Dedifferentiated amniotic fluid mesenchymal stem cell (primary cell): ENCODE data around the gene SURF2.

Experiments
- DNase-seq: peaks from one replicate; pipeline ENCODE4 v3.0.0-alpha.2; 2016; ENCODE audit errors: extremely low spot score

Gene SURF2

DNA sequence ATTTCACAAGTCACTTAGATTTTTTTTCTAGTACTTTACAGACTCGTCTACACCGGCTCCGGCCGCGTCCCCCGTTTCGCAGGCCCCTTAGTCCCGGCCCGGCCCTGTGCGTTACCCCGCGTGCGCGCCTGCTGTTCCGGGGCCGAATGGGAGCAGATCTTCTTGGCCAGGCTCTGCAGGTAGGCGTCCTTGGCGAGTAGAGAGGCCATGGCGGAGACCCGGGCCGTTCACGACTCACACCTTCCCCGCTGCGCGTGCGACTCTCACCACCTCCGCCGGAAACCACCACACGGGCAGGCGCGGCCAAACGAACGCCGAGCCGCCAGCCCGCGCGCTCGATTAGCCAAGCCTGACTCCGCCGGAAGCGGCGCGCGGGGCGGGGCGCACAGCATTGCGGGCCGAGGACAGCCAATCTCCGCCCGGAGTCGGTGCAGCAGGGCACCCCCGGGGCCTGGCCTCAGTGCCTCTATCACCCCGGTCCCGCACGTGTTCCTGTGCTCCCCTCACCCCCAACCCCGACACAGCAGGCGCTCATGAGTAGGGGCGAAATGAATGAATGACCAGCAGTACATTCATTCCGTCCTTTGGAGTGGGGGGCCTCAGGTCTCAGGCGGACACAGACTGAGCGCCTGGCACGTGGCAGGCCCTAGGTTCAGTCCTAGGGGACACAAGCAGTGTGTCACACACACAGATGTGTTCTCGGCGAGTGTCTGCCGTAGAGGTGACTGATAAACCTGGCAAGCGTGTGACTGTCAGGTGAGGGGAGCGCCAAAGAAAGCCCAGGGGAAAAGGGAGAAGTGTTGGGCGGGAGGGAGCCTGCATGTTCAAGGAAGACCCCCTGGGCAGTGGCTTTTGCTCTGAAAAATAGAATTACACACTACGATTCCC, 20.2 kb upstream of the SURF2 start, which contains the start of gene SURF6:
TSS of gene SURF6 (minus strand) at position 265 of the 888 bp plus-strand sequence. CDS start at position 209, 56 bp downstream.
- peak; percentile 85 for DNase-seq

DNA sequence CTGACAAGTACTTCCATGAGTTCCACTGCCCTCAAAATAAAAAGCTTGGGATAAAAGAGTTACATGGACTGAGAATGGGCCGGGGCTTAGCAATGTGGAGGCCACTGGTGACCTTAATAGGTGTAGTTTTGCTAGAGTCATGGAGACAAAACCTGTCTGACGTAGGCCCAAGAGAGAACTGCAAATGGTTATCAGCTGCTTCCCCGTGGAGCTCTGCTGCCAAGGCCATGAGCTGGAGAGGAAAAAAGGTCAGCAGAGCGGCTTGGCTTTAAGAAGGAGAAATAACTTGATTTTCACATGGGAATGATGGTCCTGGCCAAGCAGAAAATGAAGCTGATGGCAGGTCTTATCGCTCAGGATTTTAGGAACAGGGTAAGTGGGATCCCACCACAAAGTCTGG, 16.7 kb upstream of the SURF2 start:
- no peak for DNase-seq

DNA sequence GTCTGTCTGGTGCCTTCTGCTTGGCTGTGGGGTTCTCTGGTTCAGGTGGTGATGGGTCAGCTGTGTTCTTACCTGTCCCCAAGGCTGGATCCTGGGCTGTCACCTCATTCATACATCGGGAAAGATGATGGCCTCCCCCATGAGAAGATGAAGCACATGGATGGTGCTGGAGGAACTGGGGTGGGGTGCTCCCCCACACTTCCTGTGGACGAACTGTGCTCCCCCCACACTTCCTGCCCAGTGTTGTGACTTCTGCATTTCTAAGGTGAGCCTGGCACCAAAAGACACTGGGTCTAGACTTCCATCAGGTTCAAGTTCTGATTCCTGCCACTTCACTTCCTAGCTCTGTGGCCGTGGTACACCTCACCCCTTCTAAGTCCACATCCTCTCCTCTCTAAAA, 16.1 kb upstream of the SURF2 start:
- no peak for DNase-seq

DNA sequence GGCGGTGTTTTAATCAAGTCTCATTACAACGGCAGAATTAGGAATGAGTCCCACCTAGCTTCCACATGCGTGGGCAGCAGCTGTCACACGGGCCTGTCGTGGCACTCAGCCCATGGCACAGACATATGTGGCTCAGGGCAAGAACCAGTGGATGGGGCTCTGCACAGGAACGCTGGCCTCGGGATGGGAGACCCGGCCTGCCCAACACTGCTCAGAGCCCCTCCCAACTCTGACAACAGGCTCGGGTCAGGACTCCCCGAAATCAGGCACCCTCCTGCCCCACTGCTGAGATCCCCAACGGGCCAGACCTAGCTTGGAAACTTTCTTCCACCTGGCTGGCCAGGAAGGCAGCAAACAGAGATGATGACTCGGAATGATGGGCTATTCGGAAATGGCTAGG, 15.4 kb upstream of the SURF2 start:
- DNase-seq = no peak

DNA sequence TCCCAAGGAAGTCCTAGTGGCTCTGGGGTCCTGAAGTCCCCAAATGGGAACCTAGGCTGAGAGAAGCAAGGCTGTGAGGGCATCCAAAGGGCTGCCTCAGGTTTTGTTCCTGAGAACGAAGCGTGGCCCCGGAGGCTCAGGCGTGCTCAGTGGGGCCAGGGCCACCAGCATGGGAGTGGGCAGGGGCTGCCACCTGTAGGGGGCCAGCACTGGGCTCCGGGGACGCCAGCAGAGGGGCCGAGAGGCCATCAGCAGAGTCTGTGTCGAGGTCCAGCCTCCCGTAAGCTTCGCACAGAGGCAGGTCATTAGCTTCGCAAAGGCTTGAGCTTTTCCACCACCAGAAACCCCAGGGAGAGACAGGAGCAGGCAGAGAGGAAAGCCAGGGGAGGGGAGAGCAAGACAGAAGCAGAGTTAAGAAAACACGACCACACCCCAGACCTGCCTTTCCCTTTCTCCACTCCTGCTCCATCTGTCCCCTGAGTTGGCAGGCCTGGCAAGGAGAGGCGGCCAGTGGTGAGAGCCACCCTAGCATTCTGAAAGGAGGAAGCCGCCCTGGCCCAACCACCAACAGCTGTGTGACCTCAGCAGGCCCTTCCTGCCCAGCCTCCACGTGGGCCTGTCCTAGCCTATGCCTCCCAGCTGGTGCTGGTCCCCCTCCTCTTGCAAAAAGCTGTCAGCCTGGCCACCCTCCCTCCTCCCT, 14.8 kb upstream of the SURF2 start:
- no peak for DNase-seq

DNA sequence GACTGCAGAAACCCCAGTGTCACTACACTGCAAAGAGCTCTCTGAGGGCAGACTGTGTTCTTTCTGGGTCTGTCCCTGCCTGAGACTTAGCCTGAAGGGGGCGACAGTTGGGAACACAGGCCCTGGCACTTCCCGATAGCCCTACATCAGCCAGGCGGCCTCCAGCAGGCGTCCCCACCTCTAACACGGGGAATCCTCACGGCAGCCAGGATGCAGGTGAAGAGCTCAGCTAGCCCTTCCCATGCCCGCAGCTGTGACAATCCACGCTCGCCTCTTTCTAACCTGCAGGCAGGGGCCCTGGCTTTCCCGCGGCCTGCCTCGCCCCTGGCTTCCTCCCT, 14.3 kb upstream of the SURF2 start:
- no peak for DNase-seq

DNA sequence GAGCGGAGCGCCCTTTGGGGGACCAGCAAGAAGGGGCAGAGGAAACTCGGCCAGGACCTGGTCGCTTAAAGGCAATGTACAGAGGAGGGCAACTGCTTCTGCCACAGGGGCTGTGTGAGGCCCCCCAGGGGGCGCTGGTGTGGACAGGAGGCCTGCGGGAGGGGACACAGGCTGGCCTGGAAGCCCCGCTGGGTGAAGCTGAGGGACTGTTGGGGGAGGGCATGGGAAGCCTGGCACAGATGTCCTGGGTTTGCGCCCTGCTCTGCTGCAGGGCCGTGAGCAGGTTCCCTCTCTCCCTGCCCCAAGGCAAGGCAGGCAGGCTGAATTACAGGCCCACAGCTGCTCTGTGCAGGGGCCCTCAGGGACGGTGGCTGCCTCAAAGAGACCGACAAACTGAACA, 13.8 kb upstream of the SURF2 start:
- DNase-seq = no peak

DNA sequence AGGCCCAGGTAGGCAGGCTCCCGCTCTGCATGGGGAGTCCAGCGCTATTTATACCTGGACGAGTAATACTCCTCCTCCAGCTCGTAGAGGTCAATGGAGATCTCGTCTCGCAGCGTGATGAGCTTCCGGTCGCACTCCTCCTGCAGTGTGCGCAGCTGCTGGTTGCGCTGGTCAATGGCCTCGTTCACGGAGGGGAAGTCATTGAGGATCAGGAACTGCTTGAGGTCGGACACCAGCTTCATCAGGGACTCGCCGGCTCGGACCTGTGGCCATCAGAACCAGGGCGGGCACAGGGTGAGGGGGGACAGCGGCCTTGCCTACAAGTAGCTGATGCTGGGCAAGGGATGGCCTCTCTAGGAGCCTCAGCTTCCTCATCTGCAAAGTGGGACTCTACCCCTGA, 12.3 kb upstream of the SURF2 start:
- DNase-seq = no peak

DNA sequence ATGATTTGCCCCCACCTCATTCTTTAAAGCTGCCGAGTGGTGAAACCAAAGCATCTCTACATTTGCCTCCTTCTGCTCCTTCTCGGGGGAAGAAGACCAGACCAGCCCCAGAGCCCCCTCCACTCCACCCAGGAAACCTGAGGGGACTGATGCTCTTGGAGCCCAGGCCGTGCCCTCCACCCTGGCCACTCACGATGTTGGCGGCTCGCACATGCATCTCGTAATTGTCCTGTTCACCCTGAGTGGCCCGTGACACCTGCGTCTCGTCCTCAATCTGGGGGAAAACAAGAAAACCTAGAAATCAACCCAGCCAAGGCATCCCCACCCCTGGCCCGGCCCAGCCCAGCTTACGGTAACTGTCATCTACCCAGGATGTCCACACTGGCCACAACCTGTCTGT, 11.4 kb upstream of the SURF2 start:
- DNase-seq = no peak

DNA sequence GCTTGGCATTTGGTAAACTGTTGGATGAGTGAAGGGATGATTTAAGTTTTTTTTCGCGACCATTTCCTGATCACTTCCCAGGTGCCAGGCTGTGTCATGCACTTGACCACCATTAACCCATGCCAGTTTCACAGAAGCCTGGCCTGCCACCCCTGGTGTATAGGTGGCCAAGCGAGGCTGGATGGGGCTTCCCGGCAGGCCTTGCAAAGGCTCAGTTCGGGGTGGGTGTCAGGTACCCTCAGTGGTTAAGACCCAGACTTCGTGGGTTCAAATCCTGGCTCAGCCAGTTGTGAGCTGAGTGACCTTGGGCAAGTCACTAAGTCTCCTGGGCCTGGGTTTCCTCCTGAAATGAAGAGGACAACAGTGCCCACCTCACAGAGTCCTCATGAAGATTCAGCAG, 10.8 kb upstream of the SURF2 start:
- no peak for DNase-seq

DNA sequence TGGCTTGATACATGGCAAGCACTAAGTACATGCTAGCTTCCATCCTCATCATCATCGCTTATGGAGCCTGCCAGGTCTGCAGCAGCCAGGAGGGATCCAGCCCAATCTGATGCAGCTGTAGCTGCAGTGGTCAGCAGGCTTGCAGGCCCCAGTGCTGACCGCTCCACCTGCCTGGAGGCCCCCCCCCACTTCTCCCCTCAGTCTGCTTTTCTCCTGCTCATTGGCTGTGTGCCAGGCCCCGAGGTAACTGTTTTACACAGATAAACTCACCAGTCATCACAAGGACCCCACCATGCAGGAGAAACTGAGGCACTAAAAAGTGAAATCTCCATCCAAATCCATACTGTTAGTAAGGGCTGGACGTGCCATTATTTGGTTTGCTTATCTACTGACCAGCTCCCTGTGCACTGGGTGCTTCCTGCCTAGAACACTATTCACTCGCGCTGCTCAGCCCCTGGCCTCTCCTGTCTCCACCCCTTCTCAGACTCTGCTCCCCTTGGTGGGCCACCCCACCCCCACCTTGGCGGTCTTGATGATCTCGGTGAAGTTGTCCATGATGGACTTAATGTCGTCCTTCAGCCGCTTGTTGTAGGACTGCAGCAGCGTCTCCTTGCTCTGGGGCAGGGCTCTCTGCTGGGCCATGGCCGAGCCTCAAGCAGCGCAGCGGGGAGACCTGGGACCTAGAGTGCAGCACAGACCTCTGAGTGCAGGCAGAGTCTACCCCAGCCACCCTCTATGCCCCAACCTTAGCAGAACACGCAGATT, 10.1 kb upstream of the SURF2 start:
- no peak for DNase-seq

DNA sequence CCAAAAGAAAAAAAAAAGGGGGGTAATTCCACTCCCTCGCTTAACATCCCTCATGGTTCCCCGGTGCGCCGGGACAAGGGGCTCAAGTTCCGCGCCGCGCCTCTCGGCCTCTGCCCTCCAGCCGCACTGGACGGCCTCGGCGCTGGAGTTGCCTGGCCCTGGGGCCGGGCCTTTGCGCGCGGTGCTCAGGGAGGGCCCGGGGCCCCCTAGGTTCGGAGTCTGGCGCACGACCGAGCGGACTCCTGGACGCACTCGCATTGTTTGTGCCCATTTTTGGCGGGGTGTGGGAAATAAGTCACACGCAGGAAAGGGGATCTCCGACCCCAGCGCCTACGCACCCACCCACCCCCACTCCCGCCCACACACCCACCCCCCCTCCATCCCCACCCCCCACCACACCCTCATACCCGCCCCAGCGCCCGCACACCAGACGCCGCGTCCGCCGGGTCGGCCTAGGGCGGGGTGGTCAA, 8.8 kb upstream of the SURF2 start:
- no peak for DNase-seq

DNA sequence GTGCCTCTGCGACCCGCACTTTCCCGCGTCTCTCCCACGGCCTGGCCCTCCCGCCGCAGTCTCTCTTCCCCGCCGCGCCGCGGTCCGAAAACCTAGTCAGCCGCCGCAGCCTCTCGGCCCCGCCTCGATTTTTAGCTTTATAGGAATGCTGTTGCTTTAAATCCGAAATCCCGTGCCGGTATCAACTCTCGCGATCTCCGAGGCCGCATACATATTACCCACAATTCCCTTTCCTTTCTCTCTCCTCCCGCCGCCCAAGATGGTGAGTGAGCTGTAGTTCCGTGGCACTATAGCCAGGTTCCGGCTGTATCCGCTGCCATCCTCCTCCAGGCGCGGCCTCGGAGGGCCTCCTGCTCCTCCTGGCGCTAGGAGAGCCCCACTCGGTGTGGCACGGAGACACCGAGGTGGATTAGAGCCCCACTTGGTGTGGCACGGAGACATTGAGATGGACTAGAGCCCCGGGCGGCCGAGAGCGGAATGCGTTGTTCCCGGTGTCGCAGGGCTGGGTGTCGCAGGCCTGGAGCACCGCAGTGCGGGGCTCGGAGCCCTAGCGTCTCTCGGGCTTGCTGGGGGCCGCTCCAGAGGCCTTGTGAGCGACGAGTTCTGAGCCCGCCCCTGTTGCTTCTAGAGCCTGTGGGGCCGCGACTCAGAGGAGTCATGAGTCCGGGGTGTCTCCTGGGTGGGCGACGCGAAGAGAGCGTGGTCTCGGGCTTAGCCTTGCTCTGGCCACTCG, 8.2 kb upstream of the SURF2 start, which contains the start of the genes MED22 and RPL7A:
TSS of gene MED22 (minus strand) at position 147 of the 733 bp plus-strand sequence. CDS start 1,469 bp downstream, outside the sequence.
TSS of gene RPL7A (plus strand) at position 234 of the 733 bp plus-strand sequence. CDS start at position 260, 26 bp downstream.
- DNase-seq = peak; percentile 98

DNA sequence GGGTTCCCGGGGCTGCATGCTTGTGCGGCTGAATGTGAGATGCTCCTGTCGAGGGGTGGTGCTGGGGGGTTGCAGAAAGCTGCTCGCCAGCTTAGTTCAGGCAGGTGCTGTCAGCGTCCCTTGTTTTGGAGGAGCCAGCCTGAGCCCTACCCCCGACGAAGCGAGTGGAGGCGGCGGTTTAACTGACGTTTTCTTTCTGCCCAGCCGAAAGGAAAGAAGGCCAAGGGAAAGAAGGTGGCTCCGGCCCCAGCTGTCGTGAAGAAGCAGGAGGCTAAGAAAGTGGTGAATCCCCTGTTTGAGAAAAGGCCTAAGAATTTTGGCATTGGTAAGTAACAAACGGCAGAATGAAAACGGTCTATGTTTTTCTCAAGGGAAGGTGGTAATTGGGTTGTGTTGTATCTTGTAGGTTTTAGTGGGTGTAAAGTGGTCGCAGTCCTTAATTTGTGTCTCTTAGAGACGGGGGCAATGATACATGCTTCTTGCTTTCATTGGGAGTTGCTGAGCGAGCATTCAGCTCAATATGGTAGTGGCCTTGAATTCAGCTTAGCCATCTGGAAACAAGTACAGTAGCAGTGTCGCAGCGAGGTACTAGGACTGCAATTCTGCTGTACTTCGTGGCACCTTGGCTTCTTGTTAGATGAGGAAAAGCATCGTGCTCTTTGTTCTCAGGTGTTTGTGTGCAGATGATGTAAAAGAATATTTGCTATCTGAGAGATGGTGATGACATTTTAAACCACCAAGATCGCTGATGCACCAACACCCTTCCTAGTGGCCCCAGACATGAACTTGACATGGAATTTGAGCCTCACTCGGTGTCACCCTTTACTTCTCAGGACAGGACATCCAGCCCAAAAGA, 7.4 kb upstream of the SURF2 start:
- no peak for DNase-seq

DNA sequence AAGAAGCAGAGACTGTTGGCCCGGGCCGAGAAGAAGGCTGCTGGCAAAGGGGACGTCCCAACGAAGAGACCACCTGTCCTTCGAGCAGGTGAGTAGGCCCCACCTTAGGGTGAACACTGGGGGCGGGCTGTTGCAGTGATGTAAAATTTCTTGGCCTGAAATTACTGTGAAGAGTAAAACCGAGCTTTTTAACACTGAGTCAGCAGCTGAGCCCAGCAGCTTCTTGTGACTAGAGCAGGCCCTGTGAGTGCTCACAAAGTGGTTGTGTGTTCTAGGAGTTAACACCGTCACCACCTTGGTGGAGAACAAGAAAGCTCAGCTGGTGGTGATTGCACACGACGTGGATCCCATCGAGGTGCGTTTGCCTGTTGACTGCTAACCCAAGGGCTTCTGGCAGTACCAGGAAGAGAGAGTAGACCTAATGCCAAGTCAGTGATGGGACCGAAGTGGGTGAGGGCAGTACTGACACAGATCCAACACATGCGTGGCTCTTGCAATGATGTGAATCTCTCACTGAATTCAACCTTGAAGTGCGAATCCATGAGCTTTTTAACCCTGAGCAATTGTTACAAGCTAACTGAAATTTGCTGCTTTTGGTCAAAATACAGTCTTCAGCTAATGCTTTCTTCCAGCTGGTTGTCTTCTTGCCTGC, 6.3 kb upstream of the SURF2 start:
- DNase-seq = no peak

DNA sequence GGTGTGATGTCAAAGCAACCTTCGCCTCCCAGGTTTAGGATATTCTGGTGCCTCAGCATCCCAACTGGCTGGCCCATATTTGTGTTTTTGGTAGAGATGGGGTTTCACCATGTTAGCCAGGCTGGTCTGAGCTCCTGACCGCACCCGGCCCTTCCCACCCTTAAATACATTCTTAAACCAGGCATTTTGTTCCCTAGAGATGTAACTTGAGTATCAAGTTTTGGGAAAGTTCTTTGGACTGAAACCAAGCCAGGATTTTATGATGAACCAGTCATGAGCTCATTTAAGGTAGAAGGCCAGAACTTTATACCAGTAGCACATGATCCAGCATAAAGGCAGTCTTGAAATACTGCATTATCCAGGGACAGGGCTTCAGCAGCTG, 4.8 kb upstream of the SURF2 start:
- DNase-seq = no peak

DNA sequence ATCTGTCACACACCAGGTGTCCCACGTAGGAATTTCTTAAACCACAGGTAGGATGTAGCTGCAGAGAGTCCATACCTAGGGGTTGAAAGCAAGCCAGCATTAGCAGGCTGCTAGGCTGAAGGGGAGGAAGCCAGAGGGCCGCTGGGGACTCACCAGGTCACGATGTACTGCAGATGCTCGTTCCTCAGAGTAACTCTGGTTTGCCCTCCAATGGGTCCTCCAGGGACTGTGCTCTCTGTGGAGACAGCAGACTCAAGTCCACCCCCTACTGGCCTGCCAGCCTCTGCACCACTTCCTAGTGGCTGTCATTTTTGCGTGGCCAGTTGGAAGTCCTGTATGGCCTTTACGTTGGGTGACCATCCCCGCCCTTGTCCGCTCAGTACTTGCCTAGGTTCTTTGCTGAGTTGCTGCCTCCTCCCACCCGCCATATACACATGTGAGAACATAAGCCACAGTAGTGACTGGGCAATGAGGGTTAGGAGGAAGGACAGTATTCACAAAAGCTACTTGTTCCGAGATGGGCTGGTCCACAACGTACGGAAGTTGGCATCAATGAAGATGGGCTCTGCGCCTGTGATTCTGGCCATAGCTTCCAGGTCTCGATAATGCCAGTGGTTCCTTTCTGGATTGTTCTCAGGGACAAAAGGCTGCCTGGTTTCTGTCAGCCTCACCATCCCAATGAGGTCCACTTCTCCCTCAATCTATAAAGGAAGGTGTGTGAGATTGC, 4.3 kb upstream of the SURF2 start:
- DNase-seq = peak; percentile 23

DNA sequence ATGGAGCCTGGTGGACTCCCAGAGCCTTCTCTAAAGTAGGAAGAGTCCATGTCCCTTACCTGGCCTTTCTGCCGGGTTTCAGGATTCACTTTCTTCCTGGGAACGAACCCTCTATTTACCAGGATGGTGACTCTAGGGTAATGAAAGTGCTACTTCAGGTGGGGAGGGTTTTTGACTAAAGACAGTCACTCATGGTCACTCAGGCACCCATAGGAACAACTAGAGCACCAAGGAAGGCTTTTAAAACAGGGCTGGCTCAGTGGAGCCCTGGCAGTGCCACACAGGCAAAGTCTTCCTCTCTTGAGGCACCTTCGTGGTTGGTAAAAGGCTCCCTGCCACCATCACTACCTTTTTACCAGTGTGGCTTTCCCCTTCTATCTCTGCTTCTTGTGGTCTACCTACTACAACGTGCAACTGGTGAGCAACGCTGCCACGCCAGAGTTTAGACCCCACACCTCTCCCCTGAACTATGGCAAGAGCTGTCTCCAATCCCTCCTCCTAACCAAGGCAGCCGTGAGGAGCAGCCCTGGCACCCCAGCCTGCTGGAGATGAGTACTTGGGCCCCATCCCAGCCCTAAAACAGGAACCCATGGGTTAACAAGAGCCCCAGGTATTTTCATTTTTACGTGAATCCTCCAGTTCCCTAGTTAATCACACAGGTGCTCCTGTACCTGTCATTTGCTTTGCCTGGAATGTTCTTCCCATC, 3.6 kb upstream of the SURF2 start:
- no peak for DNase-seq

DNA sequence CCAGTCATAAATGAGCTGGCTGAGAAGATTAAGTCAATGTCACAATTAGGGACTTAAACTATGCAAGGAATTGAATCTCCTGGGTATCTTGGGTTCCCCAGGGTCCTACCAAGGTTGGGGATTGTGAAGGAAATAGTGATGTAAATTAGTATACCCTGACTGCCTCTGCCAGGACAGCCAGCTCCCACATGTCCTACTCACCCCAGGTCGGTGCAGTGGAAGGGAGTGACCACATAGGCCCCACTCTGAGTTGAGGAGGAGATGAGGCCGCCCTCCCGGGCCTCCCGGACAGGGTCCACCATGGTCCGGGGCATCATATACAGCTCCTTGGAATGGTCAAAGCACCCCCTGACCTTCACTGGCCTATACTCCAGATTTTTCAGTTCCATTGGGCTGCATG, 2.8 kb upstream of the SURF2 start:
- no peak for DNase-seq
